Measurements from ENCODE around the gene MEPCE. TPM values are rescaled to one million over a fixed set of nuclear protein-coding genes. Genes with fewer than 3 reads are reported as not detected.
A peak's percentile ranks its signal among the peaks of the same experiment; 100 is the strongest.

MEPCE gene
- total and polyA plus RNA-seq, 2 of the 8 experiments (the other 6 are each of a cell fraction or from before 2014, with no cell fraction given): 22.8 to 48.8 TPM

GRCh38 chr7:100478958-100479660 lies 49.5 kb downstream of the MEPCE start, which contains the start of gene TSC22D4 (continued):
- TF ChIP-seq ASH2L (IDR thresholded peaks at IDR 0.05; ENCODE audit: low read length) (no peak), BACH1 (IDR thresholded peaks at IDR 0.05; ENCODE audit: low read length) (peak; percentile 34; the same call in 1 of the 2 replicates), ATF3 (IDR thresholded peaks at IDR 0.05; ENCODE audit: insufficient read depth, low read depth, low read length) (no peak), CTBP2 (IDR thresholded peaks at IDR 0.05; ENCODE audit: borderline replicate concordance, insufficient read depth, insufficient read length, low read length) (no peak), CHD2 (IDR thresholded peaks at IDR 0.05; ENCODE audit: low read length) (0 out of 2 replicates have a peak, but pooled peaks have one; percentile 31), SIRT6 (IDR thresholded peaks at IDR 0.05; ENCODE audit: low read length) (no peak), USF2 (IDR thresholded peaks at IDR 0.05; ENCODE audit: low read length) (0 out of 2 replicates have a peak, but pooled peaks have one; percentile 2), NRF1 (IDR thresholded peaks at IDR 0.05; ENCODE audit: low read depth, low read length) (no peak), POLR2A (IDR thresholded peaks at IDR 0.05; ENCODE audit: control extremely low read depth in 1 of 2, low read depth in 2 of 2, low read length in 2 of 2) (no peak; a peak in 1 of 3 replicates)

Measured in H1 (cell line).